ENCODE results near the gene RAPSN. TPM values are rescaled to one million over a fixed set of nuclear protein-coding genes. Genes with fewer than 3 reads are reported as not detected.

The RAPSN gene
- 0.09 to 0.24 TPM (median 0.18 TPM) in 4 of 5 replicates, not detected in the other for total RNA-seq (2022; extraction: Qiagen RNA extraction)

GRCh38 chr11:47448566-47449427, at the start of gene RAPSN:
Gene RAPSN, minus strand, starts transcription at chr11:47449136. Its CDS starts 172 bp downstream, at chr11:47448964.

GRCh38 chr11:47426062-47426956, 22.6 kb downstream of the RAPSN start, which contains the start of gene PSMC3:
Gene PSMC3, minus strand, starts transcription at chr11:47426439. Its CDS starts 160 bp downstream, at chr11:47426279.

GRCh38 chr11:47407746-47408590, 41.0 kb downstream of the RAPSN start, which contains the start of gene SLC39A13:
Gene SLC39A13, plus strand, starts transcription at chr11:47408590. Its CDS starts 1,505 bp downstream, at chr11:47410095.

Other genes with a start within 250 kb of the RAPSN start
- 72.0 to 89.1 TPM (median 78.8 TPM) in 5 replicates for gene DDB2, start 234.2 kb downstream of the RAPSN start, total RNA-seq (2022; extraction: Qiagen RNA extraction)
- gene ACP2, start 200.3 kb downstream of the RAPSN start, total RNA-seq (2022; extraction: Qiagen RNA extraction) = 20.3 to 33.0 TPM (median 21.2 TPM) in 5 replicates
- gene NR1H3, start 191.1 kb downstream of the RAPSN start, total RNA-seq (2022; extraction: Qiagen RNA extraction) = 6.8 to 11.4 TPM (median 11.3 TPM) in 5 replicates
- 19.1 to 24.2 TPM (median 19.5 TPM) in 5 replicates for gene MADD, start 179.0 kb downstream of the RAPSN start, total RNA-seq (2022; extraction: Qiagen RNA extraction)
- 0.06 to 0.07 TPM (median 0.06 TPM) in 4 of 5 replicates, not detected in the other for gene MYBPC3, start 96.4 kb downstream of the RAPSN start, total RNA-seq (2022; extraction: Qiagen RNA extraction)
- 0.08 to 0.20 TPM (median 0.14 TPM) in 3 of 5 replicates, not detected in the others for gene SPI1, start 70.6 kb downstream of the RAPSN start, total RNA-seq (2022; extraction: Qiagen RNA extraction)
- 48.2 to 63.7 TPM (median 53.8 TPM) in 5 replicates for gene SLC39A13, start 40.5 kb downstream of the RAPSN start, total RNA-seq (2022; extraction: Qiagen RNA extraction)
- 185 to 242 TPM (median 190 TPM) in 5 replicates for gene PSMC3, start 22.7 kb downstream of the RAPSN start, total RNA-seq (2022; extraction: Qiagen RNA extraction)
- 46.4 to 55.3 TPM (median 46.8 TPM) in 5 replicates for gene CELF1, start 104.0 kb upstream of the RAPSN start, total RNA-seq (2022; extraction: Qiagen RNA extraction)
- 52.6 to 77.9 TPM (median 76.2 TPM) in 5 replicates for gene PTPMT1, start 116.5 kb upstream of the RAPSN start, total RNA-seq (2022; extraction: Qiagen RNA extraction)
- 17.8 to 23.1 TPM (median 18.3 TPM) in 5 replicates for gene KBTBD4, start 129.8 kb upstream of the RAPSN start, total RNA-seq (2022; extraction: Qiagen RNA extraction)
- 104 to 144 TPM (median 131 TPM) in 5 replicates for gene NDUFS3, start 129.9 kb upstream of the RAPSN start, total RNA-seq (2022; extraction: Qiagen RNA extraction)
- gene FAM180B, start 137.5 kb upstream of the RAPSN start, total RNA-seq (2022; extraction: Qiagen RNA extraction) = not detected in 5 replicates
- 0.09 to 0.21 TPM in 2 of 5 replicates, not detected in the others for gene C1QTNF4, start 145.3 kb upstream of the RAPSN start, total RNA-seq (2022; extraction: Qiagen RNA extraction)
- gene MTCH2, start 193.4 kb upstream of the RAPSN start, total RNA-seq (2022; extraction: Qiagen RNA extraction) = 116 to 148 TPM (median 142 TPM) in 5 replicates